Panc1 (cell line): ENCODE measurements around the gene CES4A.

Experiments used
- TF ChIP-seq, protein P1 (sequence below), 2 experiments: IDR thresholded peaks; 2 replicates each; pipeline ENCODE4 v1.6.1; 2011 to 2012; ENCODE audit warnings: low read depth in 2 of 2, control low read depth in 1 of 2, low read length in 1 of 2, mild to moderate bottlenecking in 1 of 2, moderate library complexity in 1 of 2; ENCODE audit not compliant: insufficient read depth in 1 of 2
- TF ChIP-seq, protein P2 (sequence below): fragments of 450-650 bp; IDR thresholded peaks from 2 replicates; pipeline ENCODE4 v1.5.1; 2017; ENCODE audit warnings: mild to moderate bottlenecking

DNA sequence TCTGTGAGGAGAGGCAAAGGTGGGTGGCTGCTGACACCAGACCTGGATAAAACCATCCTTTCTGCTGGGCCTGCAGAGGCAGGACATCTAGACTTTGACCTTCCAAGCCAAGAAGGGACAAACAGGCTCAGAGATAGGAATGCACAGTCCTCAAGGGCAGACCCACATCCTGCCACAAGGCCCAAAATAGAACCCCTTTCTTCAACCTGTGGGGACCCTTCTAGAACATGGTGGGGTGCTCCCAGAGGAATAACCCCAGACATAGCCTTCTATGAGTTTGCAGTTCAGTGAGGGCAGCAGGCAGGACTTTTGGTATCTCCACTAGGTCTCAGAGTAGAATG, 36.8 kb downstream of the CES4A start:
- TF ChIP-seq, protein P1, sequence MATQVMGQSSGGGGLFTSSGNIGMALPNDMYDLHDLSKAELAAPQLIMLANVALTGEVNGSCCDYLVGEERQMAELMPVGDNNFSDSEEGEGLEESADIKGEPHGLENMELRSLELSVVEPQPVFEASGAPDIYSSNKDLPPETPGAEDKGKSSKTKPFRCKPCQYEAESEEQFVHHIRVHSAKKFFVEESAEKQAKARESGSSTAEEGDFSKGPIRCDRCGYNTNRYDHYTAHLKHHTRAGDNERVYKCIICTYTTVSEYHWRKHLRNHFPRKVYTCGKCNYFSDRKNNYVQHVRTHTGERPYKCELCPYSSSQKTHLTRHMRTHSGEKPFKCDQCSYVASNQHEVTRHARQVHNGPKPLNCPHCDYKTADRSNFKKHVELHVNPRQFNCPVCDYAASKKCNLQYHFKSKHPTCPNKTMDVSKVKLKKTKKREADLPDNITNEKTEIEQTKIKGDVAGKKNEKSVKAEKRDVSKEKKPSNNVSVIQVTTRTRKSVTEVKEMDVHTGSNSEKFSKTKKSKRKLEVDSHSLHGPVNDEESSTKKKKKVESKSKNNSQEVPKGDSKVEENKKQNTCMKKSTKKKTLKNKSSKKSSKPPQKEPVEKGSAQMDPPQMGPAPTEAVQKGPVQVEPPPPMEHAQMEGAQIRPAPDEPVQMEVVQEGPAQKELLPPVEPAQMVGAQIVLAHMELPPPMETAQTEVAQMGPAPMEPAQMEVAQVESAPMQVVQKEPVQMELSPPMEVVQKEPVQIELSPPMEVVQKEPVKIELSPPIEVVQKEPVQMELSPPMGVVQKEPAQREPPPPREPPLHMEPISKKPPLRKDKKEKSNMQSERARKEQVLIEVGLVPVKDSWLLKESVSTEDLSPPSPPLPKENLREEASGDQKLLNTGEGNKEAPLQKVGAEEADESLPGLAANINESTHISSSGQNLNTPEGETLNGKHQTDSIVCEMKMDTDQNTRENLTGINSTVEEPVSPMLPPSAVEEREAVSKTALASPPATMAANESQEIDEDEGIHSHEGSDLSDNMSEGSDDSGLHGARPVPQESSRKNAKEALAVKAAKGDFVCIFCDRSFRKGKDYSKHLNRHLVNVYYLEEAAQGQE (IDR thresholded peaks at IDR 0.05; ENCODE audit: insufficient read depth in 1 of 2, low read depth in 2 of 2, low read length in 1 of 2), result no peak
- TF ChIP-seq, protein P2, sequence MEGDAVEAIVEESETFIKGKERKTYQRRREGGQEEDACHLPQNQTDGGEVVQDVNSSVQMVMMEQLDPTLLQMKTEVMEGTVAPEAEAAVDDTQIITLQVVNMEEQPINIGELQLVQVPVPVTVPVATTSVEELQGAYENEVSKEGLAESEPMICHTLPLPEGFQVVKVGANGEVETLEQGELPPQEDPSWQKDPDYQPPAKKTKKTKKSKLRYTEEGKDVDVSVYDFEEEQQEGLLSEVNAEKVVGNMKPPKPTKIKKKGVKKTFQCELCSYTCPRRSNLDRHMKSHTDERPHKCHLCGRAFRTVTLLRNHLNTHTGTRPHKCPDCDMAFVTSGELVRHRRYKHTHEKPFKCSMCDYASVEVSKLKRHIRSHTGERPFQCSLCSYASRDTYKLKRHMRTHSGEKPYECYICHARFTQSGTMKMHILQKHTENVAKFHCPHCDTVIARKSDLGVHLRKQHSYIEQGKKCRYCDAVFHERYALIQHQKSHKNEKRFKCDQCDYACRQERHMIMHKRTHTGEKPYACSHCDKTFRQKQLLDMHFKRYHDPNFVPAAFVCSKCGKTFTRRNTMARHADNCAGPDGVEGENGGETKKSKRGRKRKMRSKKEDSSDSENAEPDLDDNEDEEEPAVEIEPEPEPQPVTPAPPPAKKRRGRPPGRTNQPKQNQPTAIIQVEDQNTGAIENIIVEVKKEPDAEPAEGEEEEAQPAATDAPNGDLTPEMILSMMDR, result no peak
